HEK293 (cell line): ENCODE data around the gene MUC12.

Experiments used
- CTCF ChIA-PET: fragments of 350-600 bp; formaldehyde crosslinking; extraction: SDS; loops from one replicate; lab custom pipeline; 2021; ENCODE audit warnings: antibody characterized with exemption; lab: Yijun Ruan, JAX
- POLR2A ChIA-PET: fragments of 300-600 bp; formaldehyde crosslinking; extraction: SDS; loops from one replicate; lab custom pipeline; 2020; ENCODE audit warnings: antibody characterized with exemption, inconsistent platforms; lab: Yijun Ruan, JAX
- H3K27ac ChIP-seq: fragments of 200-500 bp; sonication (Bioruptor generic); 2 replicates; pipeline ENCODE4 v1.5.1; 2014; ENCODE audit warnings: low read depth, low read length, control low read depth, inconsistent platforms; ENCODE audit errors: extremely low read depth
- H3K36me3 ChIP-seq, 2 experiments: fragments of 200-500 bp in 1 of 2; sonication (Bioruptor generic) in 1 of 2; 1 replicate in 1 of 2; 2 replicates in 1 of 2; pipeline ENCODE4 v1.5.1; 2014 to 2017; ENCODE audit warnings: inconsistent platforms in 2 of 2, low read length in 2 of 2; ENCODE audit not compliant: control insufficient read depth in 2 of 2, insufficient read depth in 1 of 2
- H3K4me1 ChIP-seq: fragments of 200-500 bp; sonication (Bioruptor generic); 2 replicates; pipeline ENCODE4 v1.5.1; 2014; ENCODE audit warnings: mild to moderate bottlenecking, low read length, inconsistent platforms; ENCODE audit not compliant: control insufficient read depth, insufficient read depth
- H3K4me3 ChIP-seq: 2 replicates; pipeline ENCODE4 v1.5.1; 2011; ENCODE audit warnings: low read depth, mild to moderate bottlenecking, control low read depth, low read length, moderate library complexity
- H3K9me3 ChIP-seq: fragments of 200-500 bp; sonication (Bioruptor generic); 2 replicates; pipeline ENCODE4 v1.5.1; 2014; ENCODE audit warnings: low read depth, low read length, inconsistent platforms; ENCODE audit not compliant: control insufficient read depth, insufficient read depth
- EGR2 ChIP-seq: fragments of 450-650 bp; formaldehyde crosslinking; IDR thresholded peaks from 2 replicates; pipeline ENCODE4 v1.5.1; 2016; ENCODE audit warnings: low read depth, missing biosample characterization, missing genetic modification characterization
- GLI2 ChIP-seq: fragments of 450-650 bp; formaldehyde crosslinking; IDR thresholded peaks from 2 replicates; pipeline ENCODE4; 2017; ENCODE audit warnings: missing biosample characterization, missing genetic modification characterization, low read depth, borderline replicate concordance
- GLIS2 ChIP-seq: fragments of 450-650 bp; formaldehyde crosslinking; IDR thresholded peaks from 2 replicates; pipeline ENCODE4 v1.5.1; 2016; ENCODE audit warnings: missing biosample characterization, missing genetic modification characterization
- KLF8 ChIP-seq: fragments of 450-650 bp; formaldehyde crosslinking; IDR thresholded peaks from 2 replicates; pipeline ENCODE4 v1.5.1; 2016; ENCODE audit warnings: missing biosample characterization, missing genetic modification characterization
- MYNN ChIP-seq: fragments of 450-650 bp; formaldehyde crosslinking; IDR thresholded peaks from 2 replicates; pipeline ENCODE4 v1.5.1; 2016; ENCODE audit warnings: missing biosample characterization, missing genetic modification characterization, borderline replicate concordance
- PATZ1 ChIP-seq: fragments of 450-650 bp; formaldehyde crosslinking; IDR thresholded peaks from 2 replicates; pipeline ENCODE4 v1.5.1; 2016; ENCODE audit warnings: missing biosample characterization, missing genetic modification characterization
- RBAK ChIP-seq: fragments of 450-650 bp; formaldehyde crosslinking; IDR thresholded peaks from 2 replicates; pipeline ENCODE4 v1.5.1; 2016; ENCODE audit warnings: missing biosample characterization, missing genetic modification characterization
- SETDB1 ChIP-seq: IDR thresholded peaks from one replicate; pipeline ENCODE4 v1.6.1; 2017; ENCODE audit warnings: mild to moderate bottlenecking, low read length, moderate library complexity, mixed read lengths; ENCODE audit not compliant: insufficient read length
- SP7 ChIP-seq: fragments of 450-650 bp; formaldehyde crosslinking; IDR thresholded peaks from 2 replicates; pipeline ENCODE4 v1.5.1; 2016; ENCODE audit warnings: missing biosample characterization, missing genetic modification characterization
- ZBTB1 ChIP-seq: fragments of 450-650 bp; formaldehyde crosslinking; IDR thresholded peaks from 2 replicates; pipeline ENCODE4 v1.5.1; 2016; ENCODE audit warnings: missing biosample characterization, missing genetic modification characterization
- ZBTB11 ChIP-seq: fragments of 450-650 bp; formaldehyde crosslinking; conservative IDR thresholded peaks from 2 replicates; pipeline ENCODE4 v1.5.1; 2016; ENCODE audit warnings: low read depth, missing biosample characterization, missing genetic modification characterization
- ZBTB17 ChIP-seq: fragments of 450-650 bp; formaldehyde crosslinking; IDR thresholded peaks from 2 replicates; pipeline ENCODE4 v1.5.1; 2016; ENCODE audit warnings: missing biosample characterization, missing genetic modification characterization
- ZNF132 ChIP-seq: fragments of 450-650 bp; formaldehyde crosslinking; IDR thresholded peaks from 2 replicates; pipeline ENCODE4 v1.5.1; 2017; ENCODE audit warnings: missing biosample characterization, missing genetic modification characterization, borderline replicate concordance
- ZNF138 ChIP-seq: fragments of 450-650 bp; formaldehyde crosslinking; IDR thresholded peaks from 2 replicates; pipeline ENCODE4 v1.5.1; 2016; ENCODE audit warnings: missing biosample characterization, missing genetic modification characterization, borderline replicate concordance
- ZNF146 ChIP-seq: fragments of 450-650 bp; formaldehyde crosslinking; IDR thresholded peaks from 2 replicates; pipeline ENCODE4 v1.5.1; 2016; ENCODE audit warnings: missing biosample characterization, missing genetic modification characterization
- ZNF16 ChIP-seq: fragments of 450-650 bp; formaldehyde crosslinking; IDR thresholded peaks from 2 replicates; pipeline ENCODE4 v1.5.1; 2016; ENCODE audit warnings: low read depth, missing biosample characterization, missing genetic modification characterization
- ZNF184 ChIP-seq: fragments of 450-650 bp; IDR thresholded peaks from 2 replicates; pipeline ENCODE4 v1.5.1; 2018; ENCODE audit warnings: missing biosample characterization, mild to moderate bottlenecking, missing genetic modification characterization
- ZNF2 ChIP-seq: fragments of 450-650 bp; formaldehyde crosslinking; IDR thresholded peaks from 2 replicates; pipeline ENCODE4 v1.5.1; 2016; ENCODE audit warnings: missing biosample characterization, missing genetic modification characterization
- ZNF214 ChIP-seq: fragments of 450-650 bp; formaldehyde crosslinking; IDR thresholded peaks from 2 replicates; pipeline ENCODE4 v1.5.1; 2017; ENCODE audit warnings: missing biosample characterization, mild to moderate bottlenecking, missing genetic modification characterization, borderline replicate concordance
- ZNF324 ChIP-seq: fragments of 450-650 bp; formaldehyde crosslinking; IDR thresholded peaks from 2 replicates; pipeline ENCODE4 v1.5.1; 2016; ENCODE audit warnings: missing biosample characterization, missing genetic modification characterization
- ZNF366 ChIP-seq: fragments of 450-650 bp; formaldehyde crosslinking; conservative IDR thresholded peaks from 2 replicates; pipeline ENCODE4 v1.5.1; 2016; ENCODE audit warnings: missing biosample characterization, missing genetic modification characterization
- ZNF404 ChIP-seq: fragments of 450-650 bp; formaldehyde crosslinking; IDR thresholded peaks from 2 replicates; pipeline ENCODE4 v1.5.1; 2017; ENCODE audit warnings: missing biosample characterization, missing genetic modification characterization
- ZNF416 ChIP-seq: fragments of 450-650 bp; formaldehyde crosslinking; IDR thresholded peaks from 2 replicates; pipeline ENCODE4 v1.5.1; 2016; ENCODE audit warnings: missing biosample characterization, missing genetic modification characterization
- ZNF473 ChIP-seq: fragments of 450-650 bp; formaldehyde crosslinking; IDR thresholded peaks from 2 replicates; pipeline ENCODE4 v1.5.1; 2017; ENCODE audit warnings: missing biosample characterization, missing genetic modification characterization
- ZNF48 ChIP-seq: fragments of 450-650 bp; formaldehyde crosslinking; IDR thresholded peaks from 2 replicates; pipeline ENCODE4 v1.5.1; 2016; ENCODE audit warnings: missing biosample characterization, missing genetic modification characterization
- ZNF521 ChIP-seq: fragments of 450-650 bp; formaldehyde crosslinking; IDR thresholded peaks from 2 replicates; pipeline ENCODE4 v1.5.1; 2017; ENCODE audit warnings: missing biosample characterization, mild to moderate bottlenecking, missing genetic modification characterization
- ZNF571 ChIP-seq: fragments of 450-650 bp; formaldehyde crosslinking; IDR thresholded peaks from 2 replicates; pipeline ENCODE4 v1.5.0; 2017; ENCODE audit warnings: missing biosample characterization, missing genetic modification characterization
- ZNF623 ChIP-seq: fragments of 450-650 bp; formaldehyde crosslinking; IDR thresholded peaks from 2 replicates; pipeline ENCODE4 v1.5.1; 2016; ENCODE audit warnings: missing biosample characterization, missing genetic modification characterization
- ZNF626 ChIP-seq: fragments of 450-650 bp; sonication (Bioruptor Pico); formaldehyde crosslinking; IDR thresholded peaks from 2 replicates; pipeline ENCODE4 v1.5.1; 2018; ENCODE audit warnings: missing biosample characterization, missing genetic modification characterization, inconsistent platforms
- ZNF785 ChIP-seq: fragments of 450-650 bp; formaldehyde crosslinking; IDR thresholded peaks from 2 replicates; pipeline ENCODE4 v1.5.1; 2016; ENCODE audit warnings: missing biosample characterization, missing genetic modification characterization
- ZSCAN23 ChIP-seq: fragments of 450-650 bp; formaldehyde crosslinking; IDR thresholded peaks from 2 replicates; pipeline ENCODE4 v1.5.1; 2016; ENCODE audit warnings: missing biosample characterization, missing genetic modification characterization

Gene MUC12

GRCh38 chr7:100957832-100958421, 11.4 kb upstream of the MUC12 start:
- CTCF ChIA-PET: interaction anchor here (0.6 to 1.7 kb wide), 5 partner anchors 8 to 200 kb away, joined by 3 to 5 read pairs (median 4); no protein-coding TSS in a partner anchor
- Histone ChIP-seq H3K27ac (no peak overlapping the region), H3K36me3 (no peaks in the 10 kb centered on the region), H3K9me3 (no peaks in the 10 kb centered on the region), H3K4me1 (no peaks in the 10 kb centered on the region), H3K4me3 (no peak overlapping the region)
- TF ChIP-seq SP7 (tag by site-specific recombination) (no peak), ZNF2 (no peak), ZNF626 (no peak), EGR2 (tag by site-specific recombination) (no peak), ZNF214 (no peak), ZNF366 (tag by site-specific recombination) (no peak), ZNF138 (tag by site-specific recombination) (no peak), ZNF324 (tag by site-specific recombination) (no peak), ZBTB17 (tag by site-specific recombination) (no peak), ZBTB1 (no peak), ZBTB11 (tag by site-specific recombination) (no peak), ZNF132 (tag by site-specific recombination) (no peak), ZNF48 (tag by site-specific recombination) (no peak), ZNF416 (tag by site-specific recombination) (no peak), ZNF404 (tag by site-specific recombination) (no peak)
- POLR2A ChIA-PET: interaction anchor here (0.6 to 1.3 kb wide), 3 partner anchors 68 to 518 kb away, joined by 3 to 7 read pairs (median 3); partner anchors contain the start of genes FBXO24 and UFSP1

- CTCF ChIA-PET: interaction anchor here (0.7 kb wide), 2 partner anchors 107 to 108 kb away, joined by 4 to 5 read pairs; no protein-coding TSS in a partner anchor
- H3K4me3 ChIP-seq: no peak overlapping the region
- POLR2A ChIA-PET: no interaction called here
- no peaks in the 10 kb centered on the region for H3K36me3 ChIP-seq
- no peak overlapping the region for H3K27ac ChIP-seq
- H3K9me3 ChIP-seq: no peaks in the 10 kb centered on the region
- no peaks in the 10 kb centered on the region for H3K4me1 ChIP-seq
- no peak for TF ChIP-seq MYNN (tag by site-specific recombination)
- TF ChIP-seq KLF8: no peak
- TF ChIP-seq ZNF473 (tag by site-specific recombination): no peak
- TF ChIP-seq ZNF16 (tag by site-specific recombination): no peak
- no peak for TF ChIP-seq ZSCAN23
- no peak for TF ChIP-seq ZNF623 (tag by site-specific recombination)
- TF ChIP-seq GLIS2: no peak
- no peak for TF ChIP-seq ZNF571 (tag by site-specific recombination)
- no peak for TF ChIP-seq ZNF146 (tag by site-specific recombination)
- no peak for TF ChIP-seq SETDB1
- no peak for TF ChIP-seq GLI2 (tag by site-specific recombination)
- TF ChIP-seq PATZ1 (tag by site-specific recombination): no peak
- no peak for TF ChIP-seq ZNF785 (tag by site-specific recombination)
- no peak for TF ChIP-seq RBAK (tag by site-specific recombination)
- TF ChIP-seq ZNF184 (tag by site-specific recombination): no peak
- no peak for TF ChIP-seq ZNF521 (tag by site-specific recombination)
Measured at GRCh38 chr7:100959894-100960293, 9.5 kb upstream of the MUC12 start.
